Measurements from ENCODE around the gene CHCHD3. TPM values are rescaled to one million over a fixed set of nuclear protein-coding genes. Genes with fewer than 3 reads are reported as not detected.

Gene CHCHD3
- total and polyA plus RNA-seq, 4 donors = 25.5 to 37.8 (median 31.8) TPM

GRCh38 chr7:132966754-132967469 lies 115.0 kb downstream of the CHCHD3 start:
- no peak for DNase-seq (ENCODE audit: low spot score)
- H3K9me3 ChIP-seq (ENCODE audit: control insufficient read depth in 4 of 4, low read length in 3 of 4) = no peaks in the 10 kb centered on the region
- no peaks in the 10 kb centered on the region for H3K36me3 ChIP-seq (ENCODE audit: control insufficient read depth in 4 of 4, insufficient read depth in 3 of 4, low read depth in 1 of 4, low read length in 3 of 4)
- H3K9ac ChIP-seq (ENCODE audit: low read depth in 1 of 2, low read length in 2 of 2) = no peak overlapping the region
- no peaks in the 10 kb centered on the region for H3K4me1 ChIP-seq (ENCODE audit: control insufficient read depth in 4 of 4, insufficient read depth in 4 of 4, low read length in 3 of 4)
- no peak overlapping the region for H3K27ac ChIP-seq (ENCODE audit: low read depth in 1 of 2, low read length in 2 of 2)
- TF ChIP-seq, protein P1, sequence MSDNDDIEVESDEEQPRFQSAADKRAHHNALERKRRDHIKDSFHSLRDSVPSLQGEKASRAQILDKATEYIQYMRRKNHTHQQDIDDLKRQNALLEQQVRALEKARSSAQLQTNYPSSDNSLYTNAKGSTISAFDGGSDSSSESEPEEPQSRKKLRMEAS (IDR thresholded peaks at IDR 0.05) = no peak
- TF ChIP-seq CTCF (IDR thresholded peaks at IDR 0.05; ENCODE audit: low read depth, low read length, missing input control) = no peak
- no peak for TF ChIP-seq EGR1 (IDR thresholded peaks at IDR 0.05; ENCODE audit: low read depth in 2 of 2)
- TF ChIP-seq SP1 (IDR thresholded peaks at IDR 0.05) = no peak
- H3K4me3 ChIP-seq (ENCODE audit: low read depth in 1 of 3, low read length in 3 of 3) = no peak overlapping the region
- H3K27me3 ChIP-seq (ENCODE audit: control insufficient read depth in 4 of 4, insufficient read depth in 4 of 4, low read length in 3 of 4) = no peaks in the 10 kb centered on the region
- 92% methylated on average over 5 of the region's 5 CpGs for WGBS

GRCh38 chr7:132965951-132966350 lies 115.9 kb downstream of the CHCHD3 start:
- Histone ChIP-seq H3K4me1 (ENCODE audit: control insufficient read depth in 4 of 4, insufficient read depth in 4 of 4, low read length in 3 of 4) (no peaks in the 10 kb centered on the region), H3K9ac (ENCODE audit: low read depth in 1 of 2, low read length in 2 of 2) (no peak overlapping the region), H3K27ac (ENCODE audit: low read depth in 1 of 2, low read length in 2 of 2) (no peak overlapping the region), H3K27me3 (ENCODE audit: control insufficient read depth in 4 of 4, insufficient read depth in 4 of 4, low read length in 3 of 4) (no peaks in the 10 kb centered on the region), H3K9me3 (ENCODE audit: control insufficient read depth in 4 of 4, low read length in 3 of 4) (no peaks in the 10 kb centered on the region), H3K36me3 (ENCODE audit: control insufficient read depth in 4 of 4, insufficient read depth in 3 of 4, low read depth in 1 of 4, low read length in 3 of 4) (no peaks in the 10 kb centered on the region), H3K4me3 (ENCODE audit: low read depth in 1 of 3, low read length in 3 of 3) (no peak overlapping the region)
- 96% methylated on average over 3 of the region's 3 CpGs for WGBS
- DNase-seq (ENCODE audit: low spot score) = no peak
- no peak for TF ChIP-seq EGR1 (IDR thresholded peaks at IDR 0.05; ENCODE audit: low read depth in 2 of 2)
- TF ChIP-seq RAD21 (IDR thresholded peaks at IDR 0.05) = no peak
- TF ChIP-seq CTCF (IDR thresholded peaks at IDR 0.05; ENCODE audit: low read depth, low read length, missing input control) = no peak
- TF ChIP-seq HNF4G (IDR thresholded peaks at IDR 0.05) = no peak
- TF ChIP-seq YY1 (IDR thresholded peaks at IDR 0.05) = no peak
- TF ChIP-seq FOXA1 (IDR thresholded peaks at IDR 0.05) = no peak
- TF ChIP-seq GABPA (IDR thresholded peaks at IDR 0.05 in 1 of 2, conservative IDR thresholded peaks at IDR 0.05 in 1 of 2) = no peak
- TF ChIP-seq TAF1 (conservative IDR thresholded peaks at IDR 0.05) = no peak
- TF ChIP-seq HNF4A (conservative IDR thresholded peaks at IDR 0.05) = no peak
- TF ChIP-seq, protein P2, sequence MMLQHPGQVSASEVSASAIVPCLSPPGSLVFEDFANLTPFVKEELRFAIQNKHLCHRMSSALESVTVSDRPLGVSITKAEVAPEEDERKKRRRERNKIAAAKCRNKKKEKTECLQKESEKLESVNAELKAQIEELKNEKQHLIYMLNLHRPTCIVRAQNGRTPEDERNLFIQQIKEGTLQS (IDR thresholded peaks at IDR 0.05) = no peak
- TF ChIP-seq, protein P1 (IDR thresholded peaks at IDR 0.05) = no peak
- TF ChIP-seq, protein P3, sequence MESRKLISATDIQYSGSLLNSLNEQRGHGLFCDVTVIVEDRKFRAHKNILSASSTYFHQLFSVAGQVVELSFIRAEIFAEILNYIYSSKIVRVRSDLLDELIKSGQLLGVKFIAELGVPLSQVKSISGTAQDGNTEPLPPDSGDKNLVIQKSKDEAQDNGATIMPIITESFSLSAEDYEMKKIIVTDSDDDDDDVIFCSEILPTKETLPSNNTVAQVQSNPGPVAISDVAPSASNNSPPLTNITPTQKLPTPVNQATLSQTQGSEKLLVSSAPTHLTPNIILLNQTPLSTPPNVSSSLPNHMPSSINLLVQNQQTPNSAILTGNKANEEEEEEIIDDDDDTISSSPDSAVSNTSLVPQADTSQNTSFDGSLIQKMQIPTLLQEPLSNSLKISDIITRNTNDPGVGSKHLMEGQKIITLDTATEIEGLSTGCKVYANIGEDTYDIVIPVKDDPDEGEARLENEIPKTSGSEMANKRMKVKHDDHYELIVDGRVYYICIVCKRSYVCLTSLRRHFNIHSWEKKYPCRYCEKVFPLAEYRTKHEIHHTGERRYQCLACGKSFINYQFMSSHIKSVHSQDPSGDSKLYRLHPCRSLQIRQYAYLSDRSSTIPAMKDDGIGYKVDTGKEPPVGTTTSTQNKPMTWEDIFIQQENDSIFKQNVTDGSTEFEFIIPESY (IDR thresholded peaks at IDR 0.05) = no peak
- TF ChIP-seq FOXA2 (IDR thresholded peaks at IDR 0.05) = no peak
- TF ChIP-seq SP1 (IDR thresholded peaks at IDR 0.05) = no peak
- TF ChIP-seq NR2F2 (IDR thresholded peaks at IDR 0.05) = no peak
- TF ChIP-seq RXRA (IDR thresholded peaks at IDR 0.05) = no peak

Measured in liver (tissue), 9 donors.